GM12801 (cell line): ENCODE measurements around the gene B9D1.

Experiments used
- TF ChIP-seq, protein P1 (sequence below): IDR thresholded peaks from one replicate; pipeline ENCODE4 v1.5.1; 2011; ENCODE audit warnings: control low read depth; ENCODE audit not compliant: insufficient read length; ENCODE audit errors: extremely low read depth

The B9D1 gene

GRCh38 chr17:19325542-19325941 is 37.0 kb downstream of the B9D1 start:
- TF ChIP-seq, protein P1, sequence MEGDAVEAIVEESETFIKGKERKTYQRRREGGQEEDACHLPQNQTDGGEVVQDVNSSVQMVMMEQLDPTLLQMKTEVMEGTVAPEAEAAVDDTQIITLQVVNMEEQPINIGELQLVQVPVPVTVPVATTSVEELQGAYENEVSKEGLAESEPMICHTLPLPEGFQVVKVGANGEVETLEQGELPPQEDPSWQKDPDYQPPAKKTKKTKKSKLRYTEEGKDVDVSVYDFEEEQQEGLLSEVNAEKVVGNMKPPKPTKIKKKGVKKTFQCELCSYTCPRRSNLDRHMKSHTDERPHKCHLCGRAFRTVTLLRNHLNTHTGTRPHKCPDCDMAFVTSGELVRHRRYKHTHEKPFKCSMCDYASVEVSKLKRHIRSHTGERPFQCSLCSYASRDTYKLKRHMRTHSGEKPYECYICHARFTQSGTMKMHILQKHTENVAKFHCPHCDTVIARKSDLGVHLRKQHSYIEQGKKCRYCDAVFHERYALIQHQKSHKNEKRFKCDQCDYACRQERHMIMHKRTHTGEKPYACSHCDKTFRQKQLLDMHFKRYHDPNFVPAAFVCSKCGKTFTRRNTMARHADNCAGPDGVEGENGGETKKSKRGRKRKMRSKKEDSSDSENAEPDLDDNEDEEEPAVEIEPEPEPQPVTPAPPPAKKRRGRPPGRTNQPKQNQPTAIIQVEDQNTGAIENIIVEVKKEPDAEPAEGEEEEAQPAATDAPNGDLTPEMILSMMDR: no peak

- TF ChIP-seq, protein P1: no peak
Measured at GRCh38 chr17:19322861-19323260, 39.7 kb downstream of the B9D1 start.

- TF ChIP-seq, protein P1: no peak
Measured at GRCh38 chr17:19322129-19322505, 40.4 kb downstream of the B9D1 start.

DNA sequence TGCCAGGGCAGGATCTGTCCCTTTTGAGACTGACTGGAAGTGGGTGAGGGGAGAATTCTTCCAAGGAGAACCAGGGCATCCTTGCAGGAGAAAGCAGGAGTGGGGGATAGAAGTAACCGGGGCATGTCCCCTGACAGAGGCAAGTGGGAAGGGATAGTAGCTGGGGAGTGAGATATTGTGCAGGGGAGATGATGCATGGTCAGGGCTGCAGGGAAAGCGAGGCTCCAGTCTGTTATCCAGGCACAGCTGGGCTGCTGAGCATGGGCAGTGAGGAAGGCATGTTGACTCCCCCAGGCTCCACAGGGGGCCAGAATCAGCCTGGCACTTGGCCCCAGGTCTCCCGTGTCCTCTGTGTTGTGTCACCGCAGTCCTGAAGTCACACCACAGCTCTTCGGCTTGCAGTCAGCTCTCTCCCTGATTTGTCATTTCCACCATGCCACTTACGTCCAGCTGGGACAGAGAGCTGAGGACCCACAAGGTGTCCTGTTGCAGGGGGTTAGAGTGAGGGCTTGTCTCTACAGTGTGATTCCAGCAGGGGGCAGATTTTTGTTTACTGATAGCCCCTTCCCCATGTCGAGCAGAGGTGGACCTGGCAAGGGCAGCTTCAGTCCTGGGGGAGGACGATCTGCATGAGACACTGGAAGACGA is 40.9 kb downstream of the B9D1 start:
- TF ChIP-seq, protein P1: no peak

GRCh38 chr17:19320876-19321275 is 41.6 kb downstream of the B9D1 start:
- TF ChIP-seq, protein P1: no peak

DNA sequence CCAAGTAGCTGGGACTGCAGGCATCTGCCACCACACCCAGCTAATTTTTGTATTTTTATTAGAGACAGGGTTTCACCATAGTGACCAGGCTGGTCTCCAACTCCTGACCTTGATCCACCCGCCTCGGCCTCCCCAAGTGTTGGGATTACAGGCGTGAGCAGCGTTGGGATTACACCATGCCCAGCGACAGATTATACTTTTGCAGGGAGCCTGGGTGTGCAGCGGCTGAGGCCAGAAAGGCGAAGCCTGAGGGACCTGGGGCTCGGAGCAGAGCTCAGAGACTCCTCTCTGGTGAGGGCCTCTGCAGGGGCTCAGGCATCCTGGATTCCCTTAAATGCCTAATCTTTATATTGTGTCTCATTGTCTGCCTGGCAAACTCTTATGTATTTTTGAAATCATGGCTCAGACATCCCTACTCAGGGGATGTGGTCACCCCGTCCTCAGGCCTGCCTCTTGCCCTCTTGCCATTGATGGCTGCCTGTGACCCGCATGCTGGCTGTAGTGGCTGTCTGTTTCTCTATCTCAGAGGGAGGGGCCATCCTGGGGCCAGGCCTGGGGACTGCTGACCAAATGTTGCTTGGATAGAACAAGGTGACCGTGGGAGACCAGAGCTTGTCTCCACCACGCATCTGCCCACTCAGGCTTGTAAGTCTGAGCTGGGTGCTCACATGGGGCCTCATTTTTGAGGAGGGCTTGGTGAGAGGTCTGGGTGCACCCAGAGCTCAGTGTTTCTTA is 42.6 kb downstream of the B9D1 start:
- TF ChIP-seq, protein P1: no peak

DNA sequence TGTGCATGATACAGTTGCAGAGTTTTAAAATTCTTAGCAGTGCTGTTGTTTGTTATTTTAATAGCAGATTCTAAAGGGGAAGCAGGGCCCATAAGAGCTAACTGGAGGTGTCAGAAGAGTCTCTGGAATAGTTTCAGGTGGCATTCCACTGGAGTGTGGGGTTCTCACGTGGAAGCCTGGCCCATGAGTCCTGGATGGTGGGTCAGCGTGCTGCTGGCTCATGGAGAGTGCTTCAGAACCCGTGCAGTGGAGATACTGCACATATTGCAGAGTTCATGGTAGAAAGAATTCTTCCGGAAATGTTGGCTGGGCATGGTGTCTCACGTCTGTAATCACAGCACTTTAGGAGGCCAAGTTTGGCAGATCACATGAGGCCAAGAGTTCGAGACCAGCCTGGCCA is 43.9 kb downstream of the B9D1 start:
- TF ChIP-seq, protein P1: no peak
